ENCODE measurements around the gene ZNHIT2.

The ZNHIT2 gene

DNA sequence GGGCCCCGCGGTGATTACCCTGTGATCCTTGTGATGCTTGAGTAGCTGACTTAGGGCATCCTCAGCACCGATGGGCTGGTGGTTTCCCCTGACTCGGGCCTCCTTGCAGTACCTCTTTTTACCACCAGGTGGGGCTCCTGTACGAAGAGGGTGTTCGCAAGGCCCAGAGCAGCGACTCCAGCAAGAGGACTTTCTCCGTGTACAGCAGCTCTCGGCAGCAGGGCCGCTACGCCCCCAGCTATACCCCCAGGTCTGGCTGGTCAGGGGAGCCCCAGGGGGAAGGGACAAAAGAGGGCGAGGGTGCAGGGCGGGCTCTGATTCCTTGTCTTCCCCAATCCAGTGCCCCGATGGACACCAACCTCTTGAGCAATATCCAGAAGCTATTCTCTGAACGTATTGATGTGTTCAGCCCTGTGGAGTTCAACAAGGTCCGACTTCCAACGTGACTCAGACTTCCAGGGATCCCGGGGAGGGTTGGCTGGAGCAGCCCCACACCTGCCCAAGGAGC lies 7.1 kb downstream of the ZNHIT2 start:
- H3K4me3 ChIP-seq (ENCODE audit: low read length, poor library complexity, severe bottlenecking) = no peak overlapping the region
- peaks cover 5% of the 10 kb centered on the region; the same call in 1 of the 2 replicates for H3F3A ChIP-seq (ENCODE audit: low read depth)
- H3K9ac ChIP-seq (ENCODE audit: low read depth, low read length, poor library complexity, severe bottlenecking) = no peak overlapping the region
- H3K79me2 ChIP-seq (ENCODE audit: insufficient read depth, low read length) = peaks cover 5% of the 10 kb centered on the region; the same call in 1 of the 2 replicates
- no peak overlapping the region for H3K4me2 ChIP-seq (ENCODE audit: low read depth, low read length, poor library complexity, severe bottlenecking)
- H3K36me3 ChIP-seq (ENCODE audit: insufficient read depth, low read length) = peaks cover 13% of the 10 kb centered on the region; the same call in 1 of the 2 replicates
- H3K9me3 ChIP-seq (ENCODE audit: insufficient read depth, low read depth, low read length) = no peaks in the 10 kb centered on the region
- H3K4me1 ChIP-seq (ENCODE audit: insufficient read depth, low read length, poor library complexity, severe bottlenecking) = peaks cover 18% of the 10 kb centered on the region
- H4K20me1 ChIP-seq (ENCODE audit: insufficient read depth, low read length, poor library complexity, severe bottlenecking) = peaks cover 6% of the 10 kb centered on the region
- TF ChIP-seq, protein P1, sequence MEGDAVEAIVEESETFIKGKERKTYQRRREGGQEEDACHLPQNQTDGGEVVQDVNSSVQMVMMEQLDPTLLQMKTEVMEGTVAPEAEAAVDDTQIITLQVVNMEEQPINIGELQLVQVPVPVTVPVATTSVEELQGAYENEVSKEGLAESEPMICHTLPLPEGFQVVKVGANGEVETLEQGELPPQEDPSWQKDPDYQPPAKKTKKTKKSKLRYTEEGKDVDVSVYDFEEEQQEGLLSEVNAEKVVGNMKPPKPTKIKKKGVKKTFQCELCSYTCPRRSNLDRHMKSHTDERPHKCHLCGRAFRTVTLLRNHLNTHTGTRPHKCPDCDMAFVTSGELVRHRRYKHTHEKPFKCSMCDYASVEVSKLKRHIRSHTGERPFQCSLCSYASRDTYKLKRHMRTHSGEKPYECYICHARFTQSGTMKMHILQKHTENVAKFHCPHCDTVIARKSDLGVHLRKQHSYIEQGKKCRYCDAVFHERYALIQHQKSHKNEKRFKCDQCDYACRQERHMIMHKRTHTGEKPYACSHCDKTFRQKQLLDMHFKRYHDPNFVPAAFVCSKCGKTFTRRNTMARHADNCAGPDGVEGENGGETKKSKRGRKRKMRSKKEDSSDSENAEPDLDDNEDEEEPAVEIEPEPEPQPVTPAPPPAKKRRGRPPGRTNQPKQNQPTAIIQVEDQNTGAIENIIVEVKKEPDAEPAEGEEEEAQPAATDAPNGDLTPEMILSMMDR (conservative IDR thresholded peaks at IDR 0.05; ENCODE audit: low read length) = peak; percentile 89
- TF ChIP-seq EZH2phosphoT487 (IDR thresholded peaks at IDR 0.05; ENCODE audit: borderline replicate concordance) = no peak
- H3K27me3 ChIP-seq (ENCODE audit: insufficient read depth, low read length, poor library complexity, severe bottlenecking) = no peaks in the 10 kb centered on the region
- H2AFZ ChIP-seq (ENCODE audit: low read length) = no peak overlapping the region
- H3K9me2 ChIP-seq (replicated peaks; ENCODE audit: low read depth, low read length) = no peaks in the 10 kb centered on the region

DNA sequence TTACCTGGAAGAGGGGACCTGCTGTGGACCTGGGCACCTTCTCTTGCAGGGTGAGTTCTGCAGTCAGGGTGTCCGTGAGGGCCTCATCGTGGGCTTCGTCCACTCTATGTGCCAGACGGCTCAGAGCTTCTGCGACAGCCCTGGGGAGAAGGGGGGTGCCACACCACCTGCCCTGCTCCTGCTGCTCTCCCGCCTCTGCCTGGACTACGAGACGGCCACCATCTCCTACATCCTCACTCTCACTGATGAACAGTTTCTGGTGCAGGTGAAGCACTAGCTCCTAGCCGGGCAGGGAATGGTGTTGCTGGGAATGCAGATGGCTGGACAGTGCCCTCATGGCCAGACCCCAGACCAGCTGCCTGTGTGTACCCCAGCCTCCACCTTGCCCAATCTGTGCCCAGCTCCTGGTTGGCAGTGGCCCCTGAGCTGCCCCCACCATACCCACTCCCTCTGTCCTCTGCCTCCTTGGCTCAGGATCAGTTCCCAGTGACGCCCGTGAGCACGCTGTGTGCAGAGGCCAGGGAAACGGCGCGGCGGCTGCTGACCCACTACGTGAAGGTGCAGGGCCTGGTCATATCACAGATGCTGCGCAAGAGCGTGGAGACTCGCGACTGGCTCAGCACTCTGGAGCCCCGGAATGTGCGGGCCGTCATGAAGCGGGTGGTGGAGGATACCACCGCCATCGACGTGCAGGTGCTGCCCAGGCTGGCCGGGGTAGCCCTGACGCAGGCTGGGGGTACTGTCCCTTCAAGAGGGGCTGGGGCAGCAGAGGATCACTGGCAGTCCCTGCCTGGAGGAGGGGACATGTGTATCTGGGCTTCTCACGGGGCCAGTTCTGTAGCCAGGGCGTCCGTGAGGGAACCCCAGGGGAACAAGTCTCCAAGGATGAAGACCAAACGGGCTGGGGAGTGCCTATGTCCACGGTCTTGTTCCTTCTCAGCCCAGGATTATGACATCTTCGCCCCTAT lies 8.0 kb downstream of the ZNHIT2 start:
- Histone ChIP-seq H3K4me1 (ENCODE audit: insufficient read depth, low read length, poor library complexity, severe bottlenecking) (peaks cover 18% of the 10 kb centered on the region), H2AFZ (ENCODE audit: low read length) (no peak overlapping the region), H3K27me3 (ENCODE audit: insufficient read depth, low read length, poor library complexity, severe bottlenecking) (no peaks in the 10 kb centered on the region), H3K9me2 (replicated peaks; ENCODE audit: low read depth, low read length) (no peaks in the 10 kb centered on the region), H3K9me3 (ENCODE audit: insufficient read depth, low read depth, low read length) (no peaks in the 10 kb centered on the region), H4K20me1 (ENCODE audit: insufficient read depth, low read length, poor library complexity, severe bottlenecking) (peaks cover 6% of the 10 kb centered on the region), H3K4me2 (ENCODE audit: low read depth, low read length, poor library complexity, severe bottlenecking) (no peak overlapping the region), H3K4me3 (ENCODE audit: low read length, poor library complexity, severe bottlenecking) (no peak overlapping the region), H3K79me2 (ENCODE audit: insufficient read depth, low read length) (peaks cover 10% of the 10 kb centered on the region; the same call in 1 of the 2 replicates), H3K9ac (ENCODE audit: low read depth, low read length, poor library complexity, severe bottlenecking) (no peak overlapping the region), H3K36me3 (ENCODE audit: insufficient read depth, low read length) (peaks cover 13% of the 10 kb centered on the region; the same call in 1 of the 2 replicates), H3F3A (ENCODE audit: low read depth) (peaks cover 5% of the 10 kb centered on the region; the same call in 1 of the 2 replicates)
- no peak for TF ChIP-seq EZH2phosphoT487 (IDR thresholded peaks at IDR 0.05; ENCODE audit: borderline replicate concordance)
- TF ChIP-seq, protein P1 (conservative IDR thresholded peaks at IDR 0.05; ENCODE audit: low read length) = no peak

DNA sequence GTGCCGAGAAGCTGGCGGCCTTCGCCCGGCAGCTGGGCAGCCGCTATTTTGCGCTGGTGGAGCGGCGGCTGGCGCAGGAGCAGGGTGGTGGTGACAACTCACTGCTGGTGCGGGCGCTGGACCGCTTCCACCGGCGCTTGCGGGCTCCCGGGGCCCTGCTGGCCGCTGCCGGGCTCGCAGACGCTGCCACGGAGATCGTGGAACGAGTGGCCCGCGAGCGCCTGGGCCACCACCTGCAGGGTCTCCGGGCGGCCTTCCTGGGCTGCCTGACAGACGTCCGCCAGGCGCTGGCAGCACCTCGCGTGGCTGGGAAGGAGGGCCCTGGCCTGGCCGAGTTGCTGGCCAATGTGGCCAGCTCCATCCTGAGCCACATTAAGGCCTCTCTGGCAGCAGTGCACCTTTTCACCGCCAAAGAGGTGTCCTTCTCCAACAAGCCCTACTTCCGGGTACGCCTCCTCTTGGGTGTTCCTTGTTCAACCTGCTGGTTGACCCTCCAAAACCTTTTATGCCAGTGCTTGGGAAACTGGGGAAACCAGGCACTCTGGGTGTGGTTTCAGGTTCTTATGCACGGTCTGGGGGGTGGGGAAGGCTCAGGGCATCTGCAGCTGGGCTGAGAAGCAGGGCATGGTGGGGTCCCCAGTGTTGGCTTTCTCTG lies 8.9 kb downstream of the ZNHIT2 start:
- Histone ChIP-seq H3K36me3 (ENCODE audit: insufficient read depth, low read length) (peaks cover 13% of the 10 kb centered on the region; the same call in 1 of the 2 replicates), H2AFZ (ENCODE audit: low read length) (no peak overlapping the region), H3K79me2 (ENCODE audit: insufficient read depth, low read length) (peaks cover 11% of the 10 kb centered on the region; the same call in 1 of the 2 replicates), H3K4me2 (ENCODE audit: low read depth, low read length, poor library complexity, severe bottlenecking) (no peak overlapping the region), H3K9me3 (ENCODE audit: insufficient read depth, low read depth, low read length) (no peaks in the 10 kb centered on the region), H3F3A (ENCODE audit: low read depth) (peaks cover 5% of the 10 kb centered on the region; the same call in 1 of the 2 replicates), H3K27me3 (ENCODE audit: insufficient read depth, low read length, poor library complexity, severe bottlenecking) (no peaks in the 10 kb centered on the region), H3K9ac (ENCODE audit: low read depth, low read length, poor library complexity, severe bottlenecking) (no peak overlapping the region), H3K4me3 (ENCODE audit: low read length, poor library complexity, severe bottlenecking) (no peak overlapping the region), H3K9me2 (replicated peaks; ENCODE audit: low read depth, low read length) (no peaks in the 10 kb centered on the region), H3K4me1 (ENCODE audit: insufficient read depth, low read length, poor library complexity, severe bottlenecking) (peaks cover 18% of the 10 kb centered on the region), H4K20me1 (ENCODE audit: insufficient read depth, low read length, poor library complexity, severe bottlenecking) (peaks cover 6% of the 10 kb centered on the region)
- TF ChIP-seq, protein P1 (conservative IDR thresholded peaks at IDR 0.05; ENCODE audit: low read length) = no peak
- TF ChIP-seq EZH2phosphoT487 (IDR thresholded peaks at IDR 0.05; ENCODE audit: borderline replicate concordance) = no peak
